RWPE1 (cell line): ENCODE measurements around the gene ACBD4.

Experiments
- CTCF ChIA-PET: fragments of 350-600 bp; sonication (Branson Sonifier 250); formaldehyde crosslinking; extraction: SDS; loops from one replicate; lab custom pipeline; 2021; lab: Yijun Ruan, JAX
- POLR2A ChIA-PET: fragments of 400-600 bp; formaldehyde crosslinking; extraction: SDS; loops from one replicate; lab custom pipeline; 2020; ENCODE audit warnings: antibody characterized with exemption; ENCODE audit not compliant: low non-redundant PET; lab: Yijun Ruan, JAX
- DNase-seq: peaks from one replicate; pipeline ENCODE4 v3.0.0; 2012; ENCODE audit warnings: low spot score
- H3K27ac ChIP-seq: fragments of 450-650 bp; 2 replicates; pipeline ENCODE4 v1.5.1; 2017
- TF ChIP-seq, protein P1 (sequence below): fragments of 450-650 bp; conservative IDR thresholded peaks from 2 replicates; pipeline ENCODE4 v1.5.1; 2017; ENCODE audit warnings: low read depth, mild to moderate bottlenecking

ACBD4 gene

DNA sequence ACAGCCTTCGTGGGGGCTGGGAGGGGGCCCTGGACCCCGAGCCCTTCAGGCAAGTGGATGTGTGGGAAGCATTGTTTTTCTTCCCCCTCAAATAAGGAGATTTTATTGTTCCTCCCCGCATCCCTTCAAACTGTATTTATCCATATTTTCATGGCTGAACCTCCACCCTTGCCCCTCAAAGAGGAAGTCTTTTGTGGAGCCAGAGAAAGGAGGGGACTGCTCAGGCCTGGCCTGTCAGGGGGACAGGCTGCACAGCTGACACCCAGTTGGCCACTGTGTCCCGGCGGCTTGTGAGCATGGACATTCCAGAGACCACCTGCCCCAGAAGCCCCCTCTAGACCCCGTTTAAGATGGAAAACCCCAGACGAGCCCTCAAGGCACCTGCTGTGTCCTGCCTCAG, 42.1 kb downstream of the ACBD4 start:
- DNase-seq = no peak
- TF ChIP-seq, protein P1, sequence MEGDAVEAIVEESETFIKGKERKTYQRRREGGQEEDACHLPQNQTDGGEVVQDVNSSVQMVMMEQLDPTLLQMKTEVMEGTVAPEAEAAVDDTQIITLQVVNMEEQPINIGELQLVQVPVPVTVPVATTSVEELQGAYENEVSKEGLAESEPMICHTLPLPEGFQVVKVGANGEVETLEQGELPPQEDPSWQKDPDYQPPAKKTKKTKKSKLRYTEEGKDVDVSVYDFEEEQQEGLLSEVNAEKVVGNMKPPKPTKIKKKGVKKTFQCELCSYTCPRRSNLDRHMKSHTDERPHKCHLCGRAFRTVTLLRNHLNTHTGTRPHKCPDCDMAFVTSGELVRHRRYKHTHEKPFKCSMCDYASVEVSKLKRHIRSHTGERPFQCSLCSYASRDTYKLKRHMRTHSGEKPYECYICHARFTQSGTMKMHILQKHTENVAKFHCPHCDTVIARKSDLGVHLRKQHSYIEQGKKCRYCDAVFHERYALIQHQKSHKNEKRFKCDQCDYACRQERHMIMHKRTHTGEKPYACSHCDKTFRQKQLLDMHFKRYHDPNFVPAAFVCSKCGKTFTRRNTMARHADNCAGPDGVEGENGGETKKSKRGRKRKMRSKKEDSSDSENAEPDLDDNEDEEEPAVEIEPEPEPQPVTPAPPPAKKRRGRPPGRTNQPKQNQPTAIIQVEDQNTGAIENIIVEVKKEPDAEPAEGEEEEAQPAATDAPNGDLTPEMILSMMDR = no peak
- H3K27ac ChIP-seq = peak overlapping the region; percentile 100
- POLR2A ChIA-PET = interaction anchor here (0.6 kb wide), 1 partner anchor 22 kb away, joined by 3 read pairs; no protein-coding TSS in a partner anchor
- CTCF ChIA-PET = interaction anchor here (1.0 kb wide), 1 partner anchor 22 kb away, joined by 8 read pairs; no protein-coding TSS in a partner anchor

DNA sequence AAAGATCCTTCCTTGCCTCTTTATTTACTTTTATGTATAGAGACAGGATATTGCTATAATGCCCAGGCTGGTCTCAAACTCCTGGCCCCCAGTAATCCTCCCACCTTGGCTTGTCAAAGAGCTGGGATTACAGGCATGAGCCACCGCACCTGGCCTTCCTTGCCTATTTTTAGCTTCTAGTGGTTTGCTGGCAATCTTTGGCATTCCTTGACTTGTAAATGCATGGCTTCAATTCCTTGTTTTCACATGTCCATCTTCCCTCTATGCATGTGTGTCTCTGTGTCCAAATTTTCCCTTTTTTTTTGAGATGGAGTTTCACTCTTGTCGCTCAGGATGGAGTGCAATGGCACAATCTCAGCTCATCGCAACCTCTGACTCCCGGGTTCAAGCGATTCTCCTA, 48.7 kb downstream of the ACBD4 start:
- CTCF ChIA-PET = interaction anchor here (0.7 to 2.0 kb wide), 3 partner anchors 12 to 35 kb away, joined by 4 to 8 read pairs (median 7); no protein-coding TSS in a partner anchor
- no peak for DNase-seq
- H3K27ac ChIP-seq = peak overlapping the region; percentile 70
- TF ChIP-seq, protein P1 = no peak
- POLR2A ChIA-PET = interaction anchor here (0.7 kb wide), 1 partner anchor 35 kb away, joined by 5 read pairs; no protein-coding TSS in a partner anchor

DNA sequence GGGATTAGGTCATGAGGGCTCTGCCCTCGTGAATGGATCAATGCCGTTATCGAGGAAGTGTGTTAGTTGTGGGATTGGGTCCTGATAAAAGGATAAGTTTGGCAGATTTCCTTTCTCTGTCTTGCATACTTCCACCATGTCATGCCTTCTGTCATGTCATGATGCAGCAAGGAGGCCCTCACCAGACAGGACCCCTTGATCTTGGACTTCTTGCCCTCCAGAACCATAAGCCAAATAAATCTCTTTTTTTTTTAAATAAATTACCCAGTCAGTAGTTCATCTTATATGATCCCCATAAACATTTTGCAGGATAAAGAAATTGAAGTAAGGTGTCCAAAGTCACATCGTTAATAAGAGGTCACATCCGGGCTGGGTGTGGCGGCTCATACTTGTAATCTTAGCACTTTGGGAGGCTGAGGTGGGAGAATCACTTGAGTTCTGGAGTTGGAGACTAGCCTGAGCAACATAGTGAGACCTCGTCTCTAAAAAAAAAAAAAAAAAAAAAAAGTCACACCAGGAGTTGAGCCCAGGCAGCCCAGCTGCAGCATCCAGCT, 51.4 kb downstream of the ACBD4 start:
- CTCF ChIA-PET = no interaction called here

DNA sequence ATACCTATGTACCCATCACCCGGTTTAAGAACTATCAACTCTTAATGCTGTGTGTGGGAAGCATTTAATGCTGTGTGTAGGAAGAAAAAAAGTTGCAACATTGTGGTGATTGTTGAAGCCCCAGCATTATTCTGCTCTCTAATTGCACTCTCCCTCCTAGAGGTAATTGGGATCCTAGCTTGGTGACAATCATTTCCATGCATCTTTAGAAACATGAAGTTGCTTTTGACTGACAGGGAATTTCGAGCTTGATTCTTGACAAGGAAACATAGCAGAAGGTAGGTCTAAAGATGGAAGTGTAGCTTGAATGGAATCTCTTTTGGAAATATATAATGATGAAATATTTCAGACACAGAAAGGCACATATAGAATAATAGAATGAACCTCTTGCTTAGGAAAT, 53.5 kb downstream of the ACBD4 start:
- ChIA-PET CTCF (interaction anchor here (0.5 to 1.0 kb wide), 2 partner anchors 8 to 18 kb away, joined by 3 to 4 read pairs; no protein-coding TSS in a partner anchor), POLR2A (no interaction called here)
- DNase-seq = no peak
- no peak overlapping the region for H3K27ac ChIP-seq
- TF ChIP-seq, protein P1 = no peak

More for the DNA sequence above, 51.4 kb downstream of the ACBD4 start:
- H3K27ac ChIP-seq = no peak overlapping the region
- TF ChIP-seq, protein P1 = no peak
- POLR2A ChIA-PET = no interaction called here
- DNase-seq = no peak

DNA sequence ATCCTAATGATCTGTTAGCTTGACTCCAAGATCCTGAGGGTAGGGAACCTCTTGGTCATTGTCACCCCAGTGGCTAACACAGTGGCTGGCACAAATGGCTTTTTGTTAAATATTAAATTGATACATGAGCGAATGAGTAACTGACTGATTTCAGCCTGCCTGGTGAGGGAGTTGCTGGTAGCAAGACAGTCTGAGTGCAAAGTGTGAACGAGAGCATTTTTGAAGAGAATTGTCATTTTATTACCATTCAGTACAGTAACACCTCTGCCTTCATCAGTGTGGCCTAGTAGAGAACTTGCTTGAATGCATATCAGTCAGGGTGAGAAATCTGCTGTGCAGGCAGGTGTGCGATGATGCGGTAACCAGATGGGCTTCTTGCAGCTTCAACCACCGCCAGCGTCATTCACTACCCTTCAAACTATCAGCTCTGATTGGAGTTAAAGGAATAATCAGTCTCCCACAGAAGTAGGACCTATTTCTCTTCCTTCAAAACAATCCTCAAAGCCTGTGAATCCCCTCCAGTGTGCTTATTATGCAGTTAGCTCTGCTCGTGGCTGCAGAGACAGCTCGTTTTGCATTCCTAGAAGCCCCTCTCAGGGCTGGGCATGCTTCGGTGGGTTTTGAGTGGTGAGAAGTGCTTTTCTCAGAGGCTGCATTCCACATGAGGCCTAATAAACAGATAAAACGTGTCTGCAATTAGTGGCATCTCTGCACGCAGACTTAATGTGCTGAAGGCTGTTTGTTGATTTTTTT, 55.2 kb downstream of the ACBD4 start:
- DNase-seq = no peak
- TF ChIP-seq, protein P1 = no peak
- CTCF ChIA-PET = interaction anchor here (0.9 to 2.0 kb wide), 2 partner anchors 41 to 54 kb away, joined by 3 to 4 read pairs; no protein-coding TSS in a partner anchor
- POLR2A ChIA-PET = no interaction called here
- no peak overlapping the region for H3K27ac ChIP-seq
